GM21786 (cell line): ENCODE data around the gene TXNDC5.
"Not testable (repeated sequence)": the region's sequence is repeated elsewhere in the genome, so short reads cannot be mapped to it uniquely, and the experiment has no call there.

Source experiments
- ATAC-seq: cut with Tn5 transposase; IDR thresholded peaks from one replicate; pipeline ENCODE4 v1.9.1; 2021; ENCODE audit not compliant: unreplicated experiment

The TXNDC5 gene

GRCh38 chr6:7914991-7915789 lies 4.6 kb upstream of the TXNDC5 start:
- no peak for ATAC-seq

GRCh38 chr6:7914311-7914710 lies 3.7 kb upstream of the TXNDC5 start:
- ATAC-seq: no peak

GRCh38 chr6:7912736-7913517 lies 2.3 kb upstream of the TXNDC5 start:
- ATAC-seq: no peak

GRCh38 chr6:7912024-7912423 lies 1.4 kb upstream of the TXNDC5 start:
- no peak for ATAC-seq

GRCh38 chr6:7911345-7911725 lies 747 bp upstream of the TXNDC5 start:
- no peak for ATAC-seq

GRCh38 chr6:7910298-7910653 lies 312 bp downstream of the TXNDC5 start:
- peak; percentile 8 for ATAC-seq

- peak; percentile 29 for ATAC-seq
Measured at GRCh38 chr6:7909323-7910276, 988 bp downstream of the TXNDC5 start.

- ATAC-seq: no peak
Measured at GRCh38 chr6:7907159-7907558, 3.4 kb downstream of the TXNDC5 start.

- no peak for ATAC-seq
Measured at GRCh38 chr6:7906741-7907140, 3.8 kb downstream of the TXNDC5 start.

GRCh38 chr6:7905416-7905815 lies 5.2 kb downstream of the TXNDC5 start:
- ATAC-seq: no peak

- ATAC-seq: no peak
Measured at GRCh38 chr6:7904654-7905319, 5.8 kb downstream of the TXNDC5 start.

- ATAC-seq: no peak
Measured at GRCh38 chr6:7903673-7904072, 6.9 kb downstream of the TXNDC5 start.

GRCh38 chr6:7902867-7903266 lies 7.7 kb downstream of the TXNDC5 start:
- no peak for ATAC-seq

GRCh38 chr6:7902221-7902620 lies 8.4 kb downstream of the TXNDC5 start:
- ATAC-seq: no peak

GRCh38 chr6:7901780-7902179 lies 8.8 kb downstream of the TXNDC5 start:
- ATAC-seq: no peak

GRCh38 chr6:7901056-7901455 lies 9.5 kb downstream of the TXNDC5 start:
- no peak for ATAC-seq

- peak; percentile 42 for ATAC-seq
Measured at GRCh38 chr6:7900621-7901020, 10.0 kb downstream of the TXNDC5 start.

- no peak for ATAC-seq
Measured at GRCh38 chr6:7899889-7900213, 10.7 kb downstream of the TXNDC5 start.

- peak; percentile 59 for ATAC-seq
Measured at GRCh38 chr6:7899101-7899888, 11.3 kb downstream of the TXNDC5 start.

- ATAC-seq: not testable (repeated sequence)
Measured at GRCh38 chr6:7898193-7898586, 12.4 kb downstream of the TXNDC5 start.
